H1 (cell line): ENCODE results near the gene HIVEP2. TPM values are rescaled to one million over a fixed set of nuclear protein-coding genes. Genes with fewer than 3 reads are reported as not detected.

Experiments
- CTCF ChIA-PET: fragments of 300-600 bp; sonication (Branson Sonifier 250); formaldehyde crosslinking; loops from one replicate; lab custom pipeline; 2021; ENCODE audit not compliant: partially characterized antibody; lab: Charles Lee
- POLR2A ChIA-PET: fragments of 300-600 bp; sonication (Branson Sonifier 250); formaldehyde crosslinking; loops from one replicate; lab custom pipeline; 2021; ENCODE audit warnings: inconsistent platforms; ENCODE audit not compliant: partially characterized antibody; lab: Charles Lee
- DNase-seq, 2 experiments: peaks; one replicate each; pipeline versions ENCODE4 v3.0.0 to v3.0.0-alpha.2; 2010 to 2022; ENCODE audit warnings: low spot score in 2 of 2, low read depth in 1 of 2, mixed read lengths in 1 of 2
- FAIRE-seq: peaks from 2 replicates; lab custom pipeline; 2011; peaks lifted over from hg19 to GRCh38; lab: Jason Lieb, UNC
- H2AFZ ChIP-seq: 2 replicates; pipeline ENCODE4 v1.8.1; 2012; ENCODE audit warnings: low read length, inconsistent platforms
- H2AK5ac ChIP-seq: 2 replicates; pipeline ENCODE4 v1.6.1; 2013; ENCODE audit warnings: low read depth, low read length
- H2BK120ac ChIP-seq: replicated peaks from 2 replicates; pipeline ENCODE3; 2013; ENCODE audit warnings: low read depth, low read length, inconsistent platforms
- H2BK12ac ChIP-seq: 2 replicates; pipeline ENCODE4 v1.6.1; 2013; ENCODE audit warnings: low read depth, low read length
- H2BK15ac ChIP-seq: 2 replicates; pipeline ENCODE4 v1.6.1; 2013; ENCODE audit warnings: low read length
- H2BK20ac ChIP-seq: 2 replicates; pipeline ENCODE4 v1.6.1; 2013; ENCODE audit warnings: low read length
- H2BK5ac ChIP-seq: 2 replicates; pipeline ENCODE4 v1.6.1; 2013; ENCODE audit warnings: low read depth, low read length
- H3K14ac ChIP-seq: 2 replicates; pipeline ENCODE4 v1.6.1; 2013; ENCODE audit warnings: inconsistent platforms; ENCODE audit not compliant: insufficient read length
- H3K18ac ChIP-seq: 2 replicates; pipeline ENCODE4 v1.6.1; 2013; ENCODE audit warnings: low read length; ENCODE audit errors: extremely low read depth
- H3K23ac ChIP-seq: 2 replicates; pipeline ENCODE4 v1.6.1; 2013; ENCODE audit warnings: inconsistent platforms; ENCODE audit not compliant: insufficient read length
- H3K23me2 ChIP-seq: 2 replicates; pipeline ENCODE4 v1.6.1; 2013; ENCODE audit warnings: low read depth, low read length
- H3K27ac ChIP-seq: 2 replicates; pipeline ENCODE4 v1.6.1; 2011; ENCODE audit warnings: low read depth, low read length, inconsistent platforms
- H3K27me3 ChIP-seq, 4 experiments: replicated peaks in 1 of 4; 1 replicate in 1 of 4; 2 replicates in 3 of 4; pipeline versions ENCODE4 v1.6.1 to v1.8.1; 2011 to 2013; ENCODE audit warnings: low read length in 3 of 4, mild to moderate bottlenecking in 3 of 4, inconsistent platforms in 2 of 4, mixed read lengths in 2 of 4, moderate library complexity in 1 of 4; ENCODE audit not compliant: control insufficient read depth in 3 of 4, insufficient read depth in 3 of 4; ENCODE audit errors: extremely low read depth in 1 of 4
- H3K36me3 ChIP-seq, 4 experiments: 2 replicates each; pipeline versions ENCODE4 v1.6.1 to v1.8.1; 2011 to 2013; ENCODE audit warnings: mild to moderate bottlenecking in 4 of 4, low read length in 3 of 4, moderate library complexity in 2 of 4, control low read depth in 1 of 4, inconsistent platforms in 1 of 4; ENCODE audit not compliant: insufficient read depth in 4 of 4, control insufficient read depth in 2 of 4
- H3K4ac ChIP-seq: replicated peaks from 2 replicates; pipeline ENCODE3; 2013; ENCODE audit warnings: low read length, low read depth, mixed read lengths, inconsistent platforms; ENCODE audit not compliant: insufficient read length
- H3K4me1 ChIP-seq, 4 experiments: replicated peaks in 1 of 4; 1 replicate in 1 of 4; 2 replicates in 3 of 4; pipeline versions ENCODE4 v1.6.1 to v1.8.1; 2011 to 2013; ENCODE audit warnings: low read length in 3 of 4, inconsistent platforms in 2 of 4, mixed read lengths in 1 of 4; ENCODE audit not compliant: insufficient read depth in 4 of 4, control insufficient read depth in 3 of 4
- H3K4me2 ChIP-seq, 2 experiments: 2 replicates each; pipeline versions ENCODE4 v1.6.1 to v1.8.1; 2011 to 2013; ENCODE audit warnings: low read depth in 2 of 2, low read length in 2 of 2, control low read depth in 1 of 2, inconsistent platforms in 1 of 2, mild to moderate bottlenecking in 1 of 2; ENCODE audit not compliant: insufficient read depth in 1 of 2
- H3K4me3 ChIP-seq, 4 experiments: fragments of 200-600, 300-600 bp in 1 of 4; sonication (generic), shearing (Covaris generic), sonication (Bioruptor Twin) in 1 of 4; 2 replicates each; pipeline versions ENCODE4 v1.5.1 to v1.8.1; 2011 to 2016; ENCODE audit warnings: low read length in 4 of 4, low read depth in 3 of 4, control low read depth in 2 of 4, inconsistent platforms in 2 of 4, mild to moderate bottlenecking in 2 of 4, mixed read lengths in 1 of 4, moderate library complexity in 1 of 4; ENCODE audit not compliant: insufficient read depth in 2 of 4; ENCODE audit errors: extremely low read depth in 1 of 4
- H3K56ac ChIP-seq: replicated peaks from 2 replicates; pipeline ENCODE3; 2013; ENCODE audit warnings: low read depth, mild to moderate bottlenecking, mixed read lengths, low read length, inconsistent platforms; ENCODE audit not compliant: insufficient read length
- H3K79me1 ChIP-seq: 2 replicates; pipeline ENCODE4 v1.6.1; 2013; ENCODE audit warnings: low read depth, low read length, control low read depth
- H3K79me2 ChIP-seq, 2 experiments: 2 replicates each; pipeline versions ENCODE4 v1.6.1 to v1.8.1; 2012 to 2013; ENCODE audit warnings: low read length in 2 of 2, mild to moderate bottlenecking in 2 of 2, inconsistent platforms in 1 of 2; ENCODE audit not compliant: insufficient read depth in 2 of 2, control insufficient read depth in 1 of 2
- H3K9ac ChIP-seq, 4 experiments: replicated peaks in 1 of 4; 1 replicate in 1 of 4; 2 replicates in 3 of 4; pipeline versions ENCODE4 v1.6.1 to v1.8.1; 2011 to 2013; ENCODE audit warnings: low read depth in 3 of 4, low read length in 3 of 4, control low read depth in 2 of 4, mild to moderate bottlenecking in 2 of 4, moderate library complexity in 2 of 4, inconsistent platforms in 1 of 4; ENCODE audit errors: extremely low read depth in 1 of 4
- H3K9me3 ChIP-seq, 2 experiments: 2 replicates each; pipeline versions ENCODE4 v1.6.1 to v1.8.1; 2012 to 2013; ENCODE audit warnings: mild to moderate bottlenecking in 2 of 2, moderate library complexity in 2 of 2, control low read depth in 1 of 2, inconsistent platforms in 1 of 2, low read depth in 1 of 2, low read length in 1 of 2, mixed read lengths in 1 of 2; ENCODE audit not compliant: insufficient read depth in 2 of 2
- H4K20me1 ChIP-seq, 2 experiments: replicated peaks in 1 of 2; 2 replicates each; pipeline versions ENCODE3 to v1.8.1; 2011 to 2013; ENCODE audit warnings: inconsistent platforms in 2 of 2, low read length in 2 of 2, mild to moderate bottlenecking in 1 of 2; ENCODE audit not compliant: insufficient read depth in 2 of 2, control insufficient read depth in 1 of 2
- H4K5ac ChIP-seq: 2 replicates; pipeline ENCODE4 v1.6.1; 2013; ENCODE audit warnings: low read length, low read depth, mixed read lengths, inconsistent platforms; ENCODE audit not compliant: insufficient read length
- H4K8ac ChIP-seq: 2 replicates; pipeline ENCODE4 v1.8.0; 2013; ENCODE audit warnings: mild to moderate bottlenecking, moderate library complexity, low read length, inconsistent platforms; ENCODE audit not compliant: insufficient read depth; ENCODE audit errors: extremely low read depth
- H4K91ac ChIP-seq: replicated peaks from 2 replicates; pipeline ENCODE3; 2013; ENCODE audit warnings: low read length, mixed read lengths, inconsistent platforms; ENCODE audit not compliant: insufficient read length
- CEBPB ChIP-seq: IDR thresholded peaks from 2 replicates; pipeline ENCODE4 v1.6.1; 2012; ENCODE audit warnings: low read depth, low read length
- WGBS, 2 experiments: shearing (Covaris generic) in 1 of 2; methylation state at CpG; one replicate each; pipeline versions ENCODE4 v1.1.6 to v1.1.7; 2013 to 2015; ENCODE audit warnings: low lambda C conversion rate in 2 of 2, mixed read lengths in 2 of 2, inconsistent platforms in 1 of 2, low coverage in 1 of 2, missing lambda C conversion rate in 1 of 2; ENCODE audit not compliant: insufficient replicate concordance in 2 of 2, insufficient coverage in 1 of 2, insufficient read length in 1 of 2; ENCODE audit errors: extremely low coverage in 1 of 2, missing lambda C conversion rate in 1 of 2; 5-methylcytosine and 5-hydroxymethylcytosine counted together
- polyA plus RNA-seq, 7 experiments: library from polyadenylated mRNA; depleted of rRNA in 3 of 7; stranded (reverse) in 5 of 7; unstranded in 2 of 7; fragments of >200 nt in 5 of 7; fragments of 200-250 nt in 2 of 7; gene quantifications; 1 replicate in 5 of 7; 2 replicates in 1 of 7; 4 replicates in 1 of 7; pipeline versions ENCODE4 v1.2.1 to v1.2.3, GENCODE V29; 2011 to 2013; ENCODE audit warnings: missing spikeins in 2 of 7, mixed read lengths in 2 of 7
- total RNA-seq: library from RNA; stranded (reverse); fragmentation: NEBNext Ultra II Directional; extraction: Animal tissue kit (Norgen Biotek cat#: 25700); gene quantifications from 2 replicates; pipeline ENCODE4 v1.2.1, GENCODE V29; 2021
- TF ChIP-seq, protein P1 (sequence below), 3 experiments: IDR thresholded peaks; 1 replicate in 2 of 3; 2 replicates in 1 of 3; pipeline versions ENCODE4 v1.5.1 to v1.6.1; 2011; ENCODE audit warnings: low read length in 3 of 3, mild to moderate bottlenecking in 3 of 3, inconsistent platforms in 2 of 3, low read depth in 1 of 3, moderate library complexity in 1 of 3; ENCODE audit not compliant: insufficient read depth in 1 of 3; ENCODE audit errors: control extremely low read depth in 1 of 3

The HIVEP2 gene
- total and polyA plus RNA-seq, 2 of the 8 experiments (the other 6 are each of a cell fraction or from before 2014, with no cell fraction given) = 2.2 to 6.1 TPM

DNA sequence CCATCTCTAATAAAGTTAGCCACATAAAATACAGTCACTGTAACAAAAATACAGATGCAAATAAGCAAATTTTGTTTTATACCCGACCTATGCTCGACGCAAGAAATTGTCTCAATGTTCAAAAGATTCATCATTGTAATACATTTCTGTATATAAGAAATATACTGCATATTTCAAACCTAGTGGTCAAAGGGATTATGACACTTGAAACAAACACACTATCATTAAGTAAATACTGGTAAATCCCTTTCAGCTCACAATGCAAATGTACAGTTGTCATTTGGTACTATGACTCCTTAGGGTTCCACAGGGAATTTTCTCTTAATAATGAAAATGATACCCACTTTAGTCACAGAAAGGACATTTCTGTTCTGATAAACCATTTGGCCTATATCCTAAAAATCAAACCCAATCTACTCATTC lies 2.2 kb downstream of the HIVEP2 start:
- Histone ChIP-seq H3K56ac (no peak overlapping the region), H3K27me3 (no peaks in the 10 kb centered on the region; a peak in 1 of 7 replicates), H2BK15ac (no peak overlapping the region), H3K9ac (no peak overlapping the region), H2BK12ac (no peak overlapping the region), H3K4ac (no peak overlapping the region), H4K20me1 (peaks cover 0 to 4% of the 10 kb centered on the region in 2 experiments), H2BK20ac (no peak overlapping the region), H3K18ac (no peak overlapping the region), H3K14ac (no peak overlapping the region), H3K79me1 (0 out of 2 replicates have a peak, but pooled peaks cover 2% of the 10 kb centered on the region), H2BK5ac (no peak overlapping the region), H3K4me1 (peaks cover 0 to 3% (median 0%) of the 10 kb centered on the region in 4 experiments; a peak in 4 of 7 replicates), H3K23me2 (peaks cover 17% of the 10 kb centered on the region), H3K36me3 (no peaks in the 10 kb centered on the region), H2AFZ (no peak overlapping the region), H3K4me3 (no peak overlapping the region; a peak in 1 of 8 replicates), H4K91ac (no peak overlapping the region), H3K4me2 (no peak overlapping the region), H3K79me2 (peaks cover 0 to 62% of the 10 kb centered on the region in 2 experiments; a peak in 3 of 4 replicates), H3K27ac (no peak overlapping the region), H3K9me3 (no peaks in the 10 kb centered on the region), H2AK5ac (no peak overlapping the region), H2BK120ac (no peak overlapping the region), H3K23ac (no peak overlapping the region), H4K8ac (no peak overlapping the region), H4K5ac (no peak overlapping the region)
- WGBS, 2 experiments = 90% methylated on average over 3 of the region's 3 CpGs; no CpG with 5 or more reads in 1 of the 2 experiments
- FAIRE-seq (no peak), DNase-seq (no peak)
- POLR2A ChIA-PET = interaction anchor here (1.2 to 1.3 kb wide), 2 partner anchors 16 to 71 kb away, joined by 3 to 4 read pairs; no protein-coding TSS in a partner anchor
- TF ChIP-seq, protein P1, sequence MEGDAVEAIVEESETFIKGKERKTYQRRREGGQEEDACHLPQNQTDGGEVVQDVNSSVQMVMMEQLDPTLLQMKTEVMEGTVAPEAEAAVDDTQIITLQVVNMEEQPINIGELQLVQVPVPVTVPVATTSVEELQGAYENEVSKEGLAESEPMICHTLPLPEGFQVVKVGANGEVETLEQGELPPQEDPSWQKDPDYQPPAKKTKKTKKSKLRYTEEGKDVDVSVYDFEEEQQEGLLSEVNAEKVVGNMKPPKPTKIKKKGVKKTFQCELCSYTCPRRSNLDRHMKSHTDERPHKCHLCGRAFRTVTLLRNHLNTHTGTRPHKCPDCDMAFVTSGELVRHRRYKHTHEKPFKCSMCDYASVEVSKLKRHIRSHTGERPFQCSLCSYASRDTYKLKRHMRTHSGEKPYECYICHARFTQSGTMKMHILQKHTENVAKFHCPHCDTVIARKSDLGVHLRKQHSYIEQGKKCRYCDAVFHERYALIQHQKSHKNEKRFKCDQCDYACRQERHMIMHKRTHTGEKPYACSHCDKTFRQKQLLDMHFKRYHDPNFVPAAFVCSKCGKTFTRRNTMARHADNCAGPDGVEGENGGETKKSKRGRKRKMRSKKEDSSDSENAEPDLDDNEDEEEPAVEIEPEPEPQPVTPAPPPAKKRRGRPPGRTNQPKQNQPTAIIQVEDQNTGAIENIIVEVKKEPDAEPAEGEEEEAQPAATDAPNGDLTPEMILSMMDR (IDR thresholded peaks at IDR 0.05; ENCODE audit: control extremely low read depth in 1 of 3, insufficient read depth in 1 of 3, low read depth in 1 of 3, low read length in 3 of 3) = peak in 1 of 3 experiments; percentile 23; a peak in 1 of 4 replicates
- no peak for TF ChIP-seq CEBPB
- CTCF ChIA-PET = interaction anchor here (1.0 to 2.8 kb wide), 6 partner anchors 12 to 151 kb away, joined by 3 to 11 read pairs (median 3); no protein-coding TSS in a partner anchor
